OCI-LY3 (cell line): Measurements from ENCODE around the gene CYP27A1.

Experiments used
- H2AFZ ChIP-seq: fragments of 200-600, 300-600 bp; shearing (Covaris generic); 2 replicates; pipeline ENCODE4 v1.6.0; 2014; ENCODE audit warnings: antibody characterized with exemption, low read depth, low read length
- H3K27ac ChIP-seq: fragments of 200-600, 300-600 bp; sonication (generic); 2 replicates; pipeline ENCODE4 v1.5.1; 2014; ENCODE audit warnings: mild to moderate bottlenecking, low read length, moderate library complexity, mixed read lengths
- H3K27me3 ChIP-seq: fragments of 200-600, 300-600 bp; sonication (generic); 2 replicates; pipeline ENCODE4 v1.6.1; 2014; ENCODE audit warnings: low read depth, low read length, mixed read lengths
- H3K36me3 ChIP-seq: fragments of 200-600, 300-600 bp; sonication (generic); replicated peaks from 2 replicates; pipeline ENCODE3; 2014; ENCODE audit warnings: low read depth, low read length, mixed read lengths
- H3K4me1 ChIP-seq: fragments of 300-600, 200-600 bp; sonication (generic); 2 replicates; pipeline ENCODE4 v1.6.1; 2014; ENCODE audit warnings: low read length, mixed read lengths
- H3K4me2 ChIP-seq: fragments of 200-600, 300-600 bp; sonication (generic); 2 replicates; pipeline ENCODE4 v1.6.1; 2014; ENCODE audit warnings: low read length, mixed read lengths
- H3K4me3 ChIP-seq: fragments of 300-600, 200-600 bp; sonication (generic); 2 replicates; pipeline ENCODE4 v1.5.1; 2014; ENCODE audit warnings: antibody characterized with exemption, mild to moderate bottlenecking, low read length, moderate library complexity
- H3K79me2 ChIP-seq: fragments of 300-600, 200-600 bp; shearing (Covaris generic); 2 replicates; pipeline ENCODE4 v1.6.1; 2014; ENCODE audit warnings: mild to moderate bottlenecking, low read length, mixed read lengths
- H3K9ac ChIP-seq: fragments of 300-600, 200-600 bp; shearing (Covaris generic); 2 replicates; pipeline ENCODE4 v1.6.0; 2014; ENCODE audit warnings: mild to moderate bottlenecking, low read length, moderate library complexity
- H3K9me3 ChIP-seq: fragments of 200-600, 300-600 bp; shearing (Covaris generic); 2 replicates; pipeline ENCODE4 v1.6.1; 2014; ENCODE audit warnings: low read length, mixed read lengths; ENCODE audit not compliant: insufficient read depth
- H4K20me1 ChIP-seq: fragments of 200-600, 300-600 bp; sonication (generic); 2 replicates; pipeline ENCODE4 v1.6.1; 2016; ENCODE audit warnings: low read length, mixed read lengths; ENCODE audit not compliant: insufficient read depth
- CTCF ChIP-seq: fragments of 200-600, 300-600 bp; sonication (generic); IDR thresholded peaks from 2 replicates; pipeline ENCODE4 v1.5.1; 2014; ENCODE audit warnings: antibody characterized with exemption, low read length, low read depth
- EZH2phosphoT487 ChIP-seq: fragments of 200-600 bp; shearing (Covaris generic); IDR thresholded peaks from 2 replicates; pipeline ENCODE4 v1.6.1; 2018; ENCODE audit warnings: antibody characterized with exemption, mixed run types, low read depth

The CYP27A1 gene

GRCh38 chr2:218781691-218782527 is at the start of gene CYP27A1:
CYP27A1 (plus strand) TSS chr2:218782147; CDS start chr2:218782183, 36 bp downstream.
- Histone ChIP-seq H3K4me1 (no peaks in the 10 kb centered on the region), H2AFZ (no peak within 1 kb of the TSS), H3K79me2 (no peaks in the 10 kb centered on the region), H3K36me3 (no peaks in the 10 kb centered on the region), H4K20me1 (no peaks in the 10 kb centered on the region), H3K9me3 (no peaks in the 10 kb centered on the region), H3K4me3 (no peak within 1 kb of the TSS), H3K27ac (no peak within 1 kb of the TSS), H3K9ac (no peak within 1 kb of the TSS), H3K4me2 (no peak within 1 kb of the TSS), H3K27me3 (no peaks in the 10 kb centered on the region)
- TF ChIP-seq CTCF (no peak), EZH2phosphoT487 (no peak)

- no peak overlapping the region for H3K27ac ChIP-seq
- no peaks in the 10 kb centered on the region for H3K9me3 ChIP-seq
Measured at GRCh38 chr2:218732761-218733158, 49.2 kb upstream of the CYP27A1 start.

GRCh38 chr2:218733171-218734021 is 48.6 kb upstream of the CYP27A1 start:
- Histone ChIP-seq H3K4me3 (no peak overlapping the region), H3K27ac (no peak overlapping the region), H3K4me1 (peaks cover 3% of the 10 kb centered on the region; the same call in 1 of the 2 replicates), H2AFZ (no peak overlapping the region), H3K36me3 (peaks cover 2% of the 10 kb centered on the region), H3K4me2 (no peak overlapping the region), H3K79me2 (peaks cover 22% of the 10 kb centered on the region), H3K27me3 (no peaks in the 10 kb centered on the region), H3K9me3 (no peaks in the 10 kb centered on the region), H3K9ac (no peak overlapping the region), H4K20me1 (peaks cover 4% of the 10 kb centered on the region; the same call in 1 of the 2 replicates)
- TF ChIP-seq CTCF (no peak), EZH2phosphoT487 (no peak)

More at GRCh38 chr2:218732761-218733158, 49.2 kb upstream of the CYP27A1 start:
- Histone ChIP-seq H3K79me2 (peaks cover 23% of the 10 kb centered on the region), H3K36me3 (peaks cover under 1% of the 10 kb centered on the region), H3K4me1 (peaks cover 3% of the 10 kb centered on the region; the same call in 1 of the 2 replicates), H3K4me2 (no peak overlapping the region), H3K9ac (no peak overlapping the region), H3K27me3 (no peaks in the 10 kb centered on the region), H4K20me1 (peaks cover 4% of the 10 kb centered on the region; the same call in 1 of the 2 replicates), H3K4me3 (no peak overlapping the region), H2AFZ (no peak overlapping the region)
- no peak for TF ChIP-seq CTCF
- TF ChIP-seq EZH2phosphoT487: no peak
